Peyer's patch (tissue), 4 donors: ENCODE data around the gene BICD1. TPM values are rescaled to one million over a fixed set of nuclear protein-coding genes. Genes with fewer than 3 reads are reported as not detected.

Source experiments
- DNase-seq, 3 donors: peaks; one replicate each; pipeline ENCODE4 v3.0.0-alpha.2; 2017 to 2019
- H3K27ac ChIP-seq, 4 donors: fragments of 200-600 bp; sonication (generic); one replicate each; pipeline ENCODE4 v1.5.1; 2016 to 2019
- H3K27me3 ChIP-seq, 2 donors: fragments of 200-600 bp; sonication (generic); one replicate each; pipeline ENCODE4 v1.5.1; 2019
- H3K36me3 ChIP-seq, 3 donors: fragments of 200-600 bp; sonication (generic); one replicate each; pipeline ENCODE4 v1.5.1; 2016 to 2019
- H3K4me1 ChIP-seq, 4 donors: fragments of 200-600 bp; sonication (generic); one replicate each; pipeline ENCODE4 v1.5.1; 2016 to 2019
- H3K4me3 ChIP-seq, 4 donors: fragments of 200-600 bp; sonication (generic); 1 replicate in 3 of 4; 2 replicates in 1 of 4; pipeline ENCODE4 v1.5.1; 2016 to 2019; ENCODE audit warnings: mild to moderate bottlenecking in 1 of 4
- H3K9me3 ChIP-seq, 4 donors: fragments of 200-600 bp; sonication (generic); one replicate each; pipeline ENCODE4 v1.5.1; 2016 to 2019; ENCODE audit warnings: mild to moderate bottlenecking in 1 of 4
- CTCF ChIP-seq, 6 experiments: fragments of 450-650 bp in 4 of 6; fragments of 200-600 bp in 2 of 6; sonication (generic) in 1 of 6; IDR thresholded peaks; one replicate each; pipeline ENCODE4 v1.5.1; 2017 to 2019; ENCODE audit warnings: antibody characterized with exemption in 6 of 6, mild to moderate bottlenecking in 3 of 6, moderate library complexity in 1 of 6
- POLR2A ChIP-seq, 2 donors: fragments of 450-650 bp; IDR thresholded peaks; one replicate each; pipeline ENCODE4 v1.5.1; 2017; ENCODE audit warnings: antibody characterized with exemption in 2 of 2, mild to moderate bottlenecking in 2 of 2, moderate library complexity in 2 of 2
- total RNA-seq, 4 donors: library from RNA; depleted of rRNA; stranded (reverse); fragments of >200 nt; gene quantifications; one replicate each; pipeline ENCODE4 v1.1.0, GENCODE V29; 2016

BICD1 gene
- total RNA-seq, 4 donors from 2014 or later: 3.5 to 39.6 (median 10.5) TPM

- no peak for TF ChIP-seq POLR2A (IDR thresholded peaks at IDR 0.05)
- H3K9me3 ChIP-seq: no peaks in the 10 kb centered on the region
- no peaks in the 10 kb centered on the region for H3K36me3 ChIP-seq
- no peaks in the 10 kb centered on the region for H3K4me1 ChIP-seq
- no peak overlapping the region for H3K27ac ChIP-seq
- DNase-seq: no peak
- no peak overlapping the region for H3K4me3 ChIP-seq
- H3K27me3 ChIP-seq: no peaks in the 10 kb centered on the region
Observed at GRCh38 chr12:32118806-32119205, 12.2 kb downstream of the BICD1 start.

- DNase-seq: no peak
- Histone ChIP-seq H3K4me3 (no peak overlapping the region), H3K27me3 (no peaks in the 10 kb centered on the region), H3K27ac (no peak overlapping the region), H3K36me3 (no peaks in the 10 kb centered on the region), H3K9me3 (no peaks in the 10 kb centered on the region), H3K4me1 (no peaks in the 10 kb centered on the region)
- TF ChIP-seq CTCF (IDR thresholded peaks at IDR 0.05): no peak
- TF ChIP-seq POLR2A (IDR thresholded peaks at IDR 0.05): no peak
Observed at GRCh38 chr12:32120419-32120818, 13.8 kb downstream of the BICD1 start.

GRCh38 chr12:32124637-32125036 lies 18.0 kb downstream of the BICD1 start:
- Histone ChIP-seq H3K27me3 (no peaks in the 10 kb centered on the region), H3K27ac (no peak overlapping the region), H3K4me3 (no peak overlapping the region), H3K36me3 (no peaks in the 10 kb centered on the region), H3K9me3 (no peaks in the 10 kb centered on the region), H3K4me1 (no peaks in the 10 kb centered on the region)
- TF ChIP-seq CTCF (IDR thresholded peaks at IDR 0.05) (no peak), POLR2A (IDR thresholded peaks at IDR 0.05) (no peak)
- DNase-seq: no peak

GRCh38 chr12:32125455-32126084 lies 18.9 kb downstream of the BICD1 start:
- H3K36me3 ChIP-seq: no peaks in the 10 kb centered on the region
- no peak overlapping the region for H3K27ac ChIP-seq
- H3K4me3 ChIP-seq: no peak overlapping the region
- H3K4me1 ChIP-seq: no peaks in the 10 kb centered on the region
- H3K9me3 ChIP-seq: no peaks in the 10 kb centered on the region
- no peak for DNase-seq
- no peaks in the 10 kb centered on the region for H3K27me3 ChIP-seq
- no peak for TF ChIP-seq CTCF (IDR thresholded peaks at IDR 0.05)
- TF ChIP-seq POLR2A (IDR thresholded peaks at IDR 0.05): no peak

- Histone ChIP-seq H3K4me3 (no peak overlapping the region), H3K27me3 (no peaks in the 10 kb centered on the region), H3K36me3 (no peaks in the 10 kb centered on the region), H3K4me1 (no peaks in the 10 kb centered on the region), H3K9me3 (no peaks in the 10 kb centered on the region), H3K27ac (no peak overlapping the region)
- TF ChIP-seq POLR2A (IDR thresholded peaks at IDR 0.05): no peak
- no peak for TF ChIP-seq CTCF (IDR thresholded peaks at IDR 0.05)
- no peak for DNase-seq
Observed at GRCh38 chr12:32126720-32127119, 20.1 kb downstream of the BICD1 start.

- TF ChIP-seq POLR2A (IDR thresholded peaks at IDR 0.05) (no peak), CTCF (IDR thresholded peaks at IDR 0.05) (no peak)
- H3K4me1 ChIP-seq: peaks cover 0 to 7% (median 2%) of the 10 kb centered on the region in 4 donors
Observed at GRCh38 chr12:32131666-32132065, 25.0 kb downstream of the BICD1 start.

More at GRCh38 chr12:32131666-32132065, 25.0 kb downstream of the BICD1 start:
- Histone ChIP-seq H3K27ac (no peak overlapping the region), H3K9me3 (no peaks in the 10 kb centered on the region), H3K36me3 (no peaks in the 10 kb centered on the region), H3K4me3 (no peak overlapping the region), H3K27me3 (no peaks in the 10 kb centered on the region)
- no peak for DNase-seq
